Measurements from ENCODE around the gene GRID1. TPM values are rescaled to one million over a fixed set of nuclear protein-coding genes. Genes with fewer than 3 reads are reported as not detected.

The GRID1 gene
- total RNA-seq, 1 donor: not detected

GRCh38 chr10:85603151-85603940 lies 763.2 kb downstream of the GRID1 start:
- no peak for TF ChIP-seq CTCF (IDR thresholded peaks at IDR 0.05; ENCODE audit: insufficient read depth, low read length)
- DNase-seq (ENCODE audit: low read depth): no peak
- H3K4me3 ChIP-seq (ENCODE audit: low read depth, low read length): no peak overlapping the region

GRCh38 chr10:85602713-85603112 lies 763.9 kb downstream of the GRID1 start:
- no peak for TF ChIP-seq CTCF (IDR thresholded peaks at IDR 0.05; ENCODE audit: insufficient read depth, low read length)
- no peak for DNase-seq (ENCODE audit: low read depth)
- H3K4me3 ChIP-seq (ENCODE audit: low read depth, low read length): no peak overlapping the region

GRCh38 chr10:85602306-85602705 lies 764.3 kb downstream of the GRID1 start:
- TF ChIP-seq CTCF (IDR thresholded peaks at IDR 0.05; ENCODE audit: insufficient read depth, low read length): no peak
- no peak overlapping the region for H3K4me3 ChIP-seq (ENCODE audit: low read depth, low read length)
- no peak for DNase-seq (ENCODE audit: low read depth)

GRCh38 chr10:85601526-85601925 lies 765.1 kb downstream of the GRID1 start:
- no peak for DNase-seq (ENCODE audit: low read depth)

GRCh38 chr10:85600744-85601081 lies 765.9 kb downstream of the GRID1 start:
- TF ChIP-seq CTCF (IDR thresholded peaks at IDR 0.05; ENCODE audit: insufficient read depth, low read length): no peak
- no peak overlapping the region for H3K4me3 ChIP-seq (ENCODE audit: low read depth, low read length)
- DNase-seq (ENCODE audit: low read depth): no peak

More at GRCh38 chr10:85601526-85601925, 765.1 kb downstream of the GRID1 start:
- no peak overlapping the region for H3K4me3 ChIP-seq (ENCODE audit: low read depth, low read length)
- TF ChIP-seq CTCF (IDR thresholded peaks at IDR 0.05; ENCODE audit: insufficient read depth, low read length): no peak

GRCh38 chr10:85600026-85600743 lies 766.4 kb downstream of the GRID1 start:
- no peak overlapping the region for H3K4me3 ChIP-seq (ENCODE audit: low read depth, low read length)
- TF ChIP-seq CTCF (IDR thresholded peaks at IDR 0.05; ENCODE audit: insufficient read depth, low read length): no peak
- DNase-seq (ENCODE audit: low read depth): no peak

All from fibroblast of the aortic adventitia (primary cell).